ENCODE data around the gene FAM13A. TPM values are rescaled to one million over a fixed set of nuclear protein-coding genes. Genes with fewer than 3 reads are reported as not detected.
"Not testable (repeated sequence)": the region's sequence is repeated elsewhere in the genome, so short reads cannot be mapped to it uniquely, and the experiment has no call there.

Gene FAM13A
- total and polyA plus RNA-seq, 2 donors (not counting 1 experiment from before 2014, with no cell fraction given) = 0.51 to 2.1 TPM

DNA sequence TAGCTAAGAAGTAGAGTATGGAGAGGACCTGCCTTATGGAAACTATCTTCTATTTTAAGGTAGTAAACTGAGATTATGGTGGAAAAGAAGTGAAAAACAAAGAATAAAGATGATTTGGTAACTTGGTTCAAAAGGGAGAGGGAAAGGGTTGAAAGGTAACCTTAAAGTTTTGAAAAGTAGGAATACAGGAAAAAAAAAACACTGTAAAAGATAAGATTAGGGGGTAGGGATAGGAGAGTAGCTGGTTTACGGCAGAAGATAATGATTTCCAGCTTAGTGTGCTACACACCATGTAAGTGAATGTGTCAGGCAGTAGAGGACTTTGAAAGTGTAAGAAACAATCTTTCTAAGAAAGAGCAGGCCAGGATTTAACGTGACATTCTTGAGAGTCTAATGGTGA lies 35.3 kb downstream of the FAM13A start:
- Histone ChIP-seq H3K27me3 (replicated peaks in 1 of 4; ENCODE audit: control extremely low read depth in 1 of 4, control insufficient read depth in 3 of 4, insufficient read depth in 4 of 4, low read length in 3 of 4) (no peaks in the 10 kb centered on the region), H3K4me3 (ENCODE audit: control extremely low read depth in 1 of 5, extremely low read depth in 1 of 5, insufficient read depth in 1 of 5, low read depth in 2 of 5, low read length in 4 of 5) (no peak overlapping the region), H3K79me2 (ENCODE audit: control insufficient read depth, insufficient read depth, low read length) (no peaks in the 10 kb centered on the region), H4K20me1 (ENCODE audit: control insufficient read depth, insufficient read depth, low read length, poor library complexity, severe bottlenecking) (no peaks in the 10 kb centered on the region), H3K27ac (ENCODE audit: low read length in 2 of 2) (no peak overlapping the region), H3K36me3 (replicated peaks in 1 of 2; ENCODE audit: control extremely low read depth in 1 of 2, control insufficient read depth in 1 of 2, extremely low read depth in 1 of 2, insufficient read depth in 2 of 2, low read length in 1 of 2) (no peaks in the 10 kb centered on the region), H3K4me2 (replicated peaks; ENCODE audit: low read depth, low read length, poor library complexity, severe bottlenecking) (no peak overlapping the region), H3K9me3 (ENCODE audit: control extremely low read depth in 1 of 3, control insufficient read depth in 2 of 3, insufficient read depth in 1 of 3, low read length in 2 of 3) (no peaks in the 10 kb centered on the region), H3K4me1 (ENCODE audit: control insufficient read depth in 2 of 2, insufficient read depth in 2 of 2, low read length in 2 of 2) (no peaks in the 10 kb centered on the region), H2AFZ (ENCODE audit: insufficient read depth, low read depth, low read length, poor library complexity, severe bottlenecking) (no peak overlapping the region), H3K9ac (ENCODE audit: low read length) (no peak overlapping the region)
- CTCF ChIA-PET = interaction anchor here (0.6 to 9.6 kb wide), 8 partner anchors 10 to 1195 kb away, joined by 3 to 148 read pairs (median 4); partner anchors contain the start of gene PYURF
- intact Hi-C loops (cut with micrococcal nuclease) = loop anchor here (5.0 kb wide), 2 partner anchors 349 to 989 kb away; no protein-coding TSS in a partner anchor
- no peak overlapping the region for H3K4me3 Mint-ChIP-seq
- POLR2A ChIA-PET = no interaction called here
- DNase-seq (no peak), ATAC-seq (ENCODE audit: low read depth) (no peak)
- no peak overlapping the region for H3K27ac Mint-ChIP-seq
- WGBS (ENCODE audit: insufficient coverage) = 100% methylated on average over 1 of the region's 2 CpGs
- no peaks in the 10 kb centered on the region for H3K4me1 Mint-ChIP-seq
- H3K27me3 Mint-ChIP-seq = no peaks in the 10 kb centered on the region
- TF ChIP-seq EZH2 (IDR thresholded peaks at IDR 0.05; ENCODE audit: borderline replicate concordance, insufficient read depth, low read depth, low read length, poor library complexity, severe bottlenecking) = no peak
- TF ChIP-seq, protein P1, sequence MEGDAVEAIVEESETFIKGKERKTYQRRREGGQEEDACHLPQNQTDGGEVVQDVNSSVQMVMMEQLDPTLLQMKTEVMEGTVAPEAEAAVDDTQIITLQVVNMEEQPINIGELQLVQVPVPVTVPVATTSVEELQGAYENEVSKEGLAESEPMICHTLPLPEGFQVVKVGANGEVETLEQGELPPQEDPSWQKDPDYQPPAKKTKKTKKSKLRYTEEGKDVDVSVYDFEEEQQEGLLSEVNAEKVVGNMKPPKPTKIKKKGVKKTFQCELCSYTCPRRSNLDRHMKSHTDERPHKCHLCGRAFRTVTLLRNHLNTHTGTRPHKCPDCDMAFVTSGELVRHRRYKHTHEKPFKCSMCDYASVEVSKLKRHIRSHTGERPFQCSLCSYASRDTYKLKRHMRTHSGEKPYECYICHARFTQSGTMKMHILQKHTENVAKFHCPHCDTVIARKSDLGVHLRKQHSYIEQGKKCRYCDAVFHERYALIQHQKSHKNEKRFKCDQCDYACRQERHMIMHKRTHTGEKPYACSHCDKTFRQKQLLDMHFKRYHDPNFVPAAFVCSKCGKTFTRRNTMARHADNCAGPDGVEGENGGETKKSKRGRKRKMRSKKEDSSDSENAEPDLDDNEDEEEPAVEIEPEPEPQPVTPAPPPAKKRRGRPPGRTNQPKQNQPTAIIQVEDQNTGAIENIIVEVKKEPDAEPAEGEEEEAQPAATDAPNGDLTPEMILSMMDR (IDR thresholded peaks at IDR 0.05) = no peak
- H3K9me3 Mint-ChIP-seq (ENCODE audit: insufficient read depth) = no peaks in the 10 kb centered on the region

DNA sequence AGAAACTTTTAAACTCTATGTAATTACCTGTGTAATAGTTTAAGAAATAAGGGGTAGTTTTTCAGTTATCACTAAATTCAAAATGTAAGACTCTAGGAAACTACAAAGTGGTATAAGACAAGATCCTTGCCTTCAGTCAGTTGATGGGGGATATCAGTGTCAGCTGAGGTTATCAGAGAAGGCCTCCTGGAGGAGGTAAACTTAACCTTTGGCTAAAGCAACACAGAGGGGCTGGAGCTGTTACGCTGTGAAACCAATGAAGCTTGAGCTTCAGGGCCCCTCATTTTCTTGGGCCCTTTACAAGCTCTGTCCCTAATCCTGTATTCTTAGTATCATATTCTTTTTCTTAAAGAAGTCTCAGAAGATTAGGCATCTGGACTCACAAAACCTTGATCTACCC lies 35.9 kb downstream of the FAM13A start:
- no peak for DNase-seq
- intact Hi-C loops (cut with micrococcal nuclease) = loop anchor here (5.0 kb wide), 2 partner anchors 349 to 989 kb away; no protein-coding TSS in a partner anchor
- ChIA-PET POLR2A (no interaction called here), CTCF (interaction anchor here (0.6 to 9.6 kb wide), 5 partner anchors 203 to 1195 kb away, joined by 3 to 148 read pairs (median 4); no protein-coding TSS in a partner anchor)
- Histone ChIP-seq H2AFZ (ENCODE audit: insufficient read depth, low read depth, low read length, poor library complexity, severe bottlenecking) (no peak overlapping the region), H3K4me3 (ENCODE audit: control extremely low read depth in 1 of 5, extremely low read depth in 1 of 5, insufficient read depth in 1 of 5, low read depth in 2 of 5, low read length in 4 of 5) (no peak overlapping the region), H3K36me3 (replicated peaks in 1 of 2; ENCODE audit: control extremely low read depth in 1 of 2, control insufficient read depth in 1 of 2, extremely low read depth in 1 of 2, insufficient read depth in 2 of 2, low read length in 1 of 2) (no peaks in the 10 kb centered on the region), H3K27ac (ENCODE audit: low read length in 2 of 2) (no peak overlapping the region), H3K4me2 (replicated peaks; ENCODE audit: low read depth, low read length, poor library complexity, severe bottlenecking) (no peak overlapping the region), H3K27me3 (replicated peaks in 1 of 4; ENCODE audit: control extremely low read depth in 1 of 4, control insufficient read depth in 3 of 4, insufficient read depth in 4 of 4, low read length in 3 of 4) (no peaks in the 10 kb centered on the region), H3K4me1 (ENCODE audit: control insufficient read depth in 2 of 2, insufficient read depth in 2 of 2, low read length in 2 of 2) (no peaks in the 10 kb centered on the region), H3K9ac (ENCODE audit: low read length) (no peak overlapping the region), H3K79me2 (ENCODE audit: control insufficient read depth, insufficient read depth, low read length) (no peaks in the 10 kb centered on the region), H4K20me1 (ENCODE audit: control insufficient read depth, insufficient read depth, low read length, poor library complexity, severe bottlenecking) (no peaks in the 10 kb centered on the region), H3K9me3 (ENCODE audit: control extremely low read depth in 1 of 3, control insufficient read depth in 2 of 3, insufficient read depth in 1 of 3, low read length in 2 of 3) (no peaks in the 10 kb centered on the region)
- Mint-ChIP-seq H3K9me3 (ENCODE audit: insufficient read depth) (no peaks in the 10 kb centered on the region), H3K4me3 (no peak overlapping the region), H3K4me1 (no peaks in the 10 kb centered on the region), H3K27me3 (no peaks in the 10 kb centered on the region), H3K27ac (no peak overlapping the region)
- ATAC-seq (ENCODE audit: low read depth) = no peak
- no CpG with 5 or more reads among the region's 1 CpG for WGBS (ENCODE audit: insufficient coverage)
- TF ChIP-seq EZH2 (IDR thresholded peaks at IDR 0.05; ENCODE audit: borderline replicate concordance, insufficient read depth, low read depth, low read length, poor library complexity, severe bottlenecking) = no peak
- TF ChIP-seq, protein P1 (IDR thresholded peaks at IDR 0.05) = no peak

DNA sequence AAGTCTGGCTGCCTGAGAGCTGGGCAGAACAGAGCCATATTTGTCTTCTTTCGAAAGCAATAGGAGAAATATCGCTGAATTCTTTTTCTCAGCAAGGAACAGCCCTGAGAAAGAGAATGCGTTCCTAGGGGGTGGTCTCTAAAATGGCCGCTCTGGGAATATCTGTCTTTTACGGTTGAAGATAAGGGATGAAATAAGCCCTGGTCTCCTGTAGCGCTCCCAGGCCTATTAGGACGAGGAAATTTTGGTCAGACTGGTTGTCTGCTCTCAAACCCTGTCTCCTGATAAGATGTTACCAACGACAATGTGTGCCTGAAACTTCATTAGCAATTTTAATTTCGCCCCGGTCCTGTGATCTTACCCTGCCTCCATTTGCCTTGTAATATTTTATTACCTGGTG lies 42.1 kb downstream of the FAM13A start:
- CTCF ChIA-PET = not testable (repeated sequence)
- whole genome bisulfite sequencing (ENCODE audit: insufficient coverage) = 97% methylated on average over 10 of the region's 10 CpGs

More for the DNA sequence above, 42.1 kb downstream of the FAM13A start:
- H3K9me3 Mint-ChIP-seq (ENCODE audit: insufficient read depth); H4K20me1 ChIP-seq (ENCODE audit: control insufficient read depth, insufficient read depth, low read length, poor library complexity, severe bottlenecking); intact Hi-C loops (cut with micrococcal nuclease); H3K27me3 Mint-ChIP-seq; H3K4me1 ChIP-seq (ENCODE audit: control insufficient read depth in 2 of 2, insufficient read depth in 2 of 2, low read length in 2 of 2); H3K9ac ChIP-seq (ENCODE audit: low read length); H3K36me3 ChIP-seq (replicated peaks in 1 of 2; ENCODE audit: control extremely low read depth in 1 of 2, control insufficient read depth in 1 of 2, extremely low read depth in 1 of 2, insufficient read depth in 2 of 2, low read length in 1 of 2); POLR2A ChIA-PET; H3K27ac ChIP-seq (ENCODE audit: low read length in 2 of 2); H3K27ac Mint-ChIP-seq; H3K4me2 ChIP-seq (replicated peaks; ENCODE audit: low read depth, low read length, poor library complexity, severe bottlenecking); H3K9me3 ChIP-seq (ENCODE audit: control extremely low read depth in 1 of 3, control insufficient read depth in 2 of 3, insufficient read depth in 1 of 3, low read length in 2 of 3); H3K4me1 Mint-ChIP-seq; H2AFZ ChIP-seq (ENCODE audit: insufficient read depth, low read depth, low read length, poor library complexity, severe bottlenecking); H3K27me3 ChIP-seq (replicated peaks in 1 of 4; ENCODE audit: control extremely low read depth in 1 of 4, control insufficient read depth in 3 of 4, insufficient read depth in 4 of 4, low read length in 3 of 4); DNase-seq; H3K4me3 Mint-ChIP-seq; H3K4me3 ChIP-seq (ENCODE audit: control extremely low read depth in 1 of 5, extremely low read depth in 1 of 5, insufficient read depth in 1 of 5, low read depth in 2 of 5, low read length in 4 of 5); ATAC-seq (ENCODE audit: low read depth); H3K79me2 ChIP-seq (ENCODE audit: control insufficient read depth, insufficient read depth, low read length): not testable (repeated sequence)
